Keratinocyte (primary cell): ENCODE data around the gene XRRA1. TPM values are rescaled to one million over a fixed set of nuclear protein-coding genes. Genes with fewer than 3 reads are reported as not detected.
A peak's percentile ranks its signal among the peaks of the same experiment; 100 is the strongest.
"Not testable (repeated sequence)": the region's sequence is repeated elsewhere in the genome, so short reads cannot be mapped to it uniquely, and the experiment has no call there.

Experiments used
- DNase-seq: peaks from one replicate; pipeline ENCODE4 v3.0.0-alpha.2; 2011; ENCODE audit warnings: low read depth, missing footprints, low spot score
- FAIRE-seq: peaks from 2 replicates; lab custom pipeline; 2011; peaks lifted over from hg19 to GRCh38; lab: Jason Lieb, UNC
- H2AFZ ChIP-seq: 2 replicates; pipeline ENCODE4 v1.6.0; 2012; ENCODE audit warnings: low read length, control low read depth, inconsistent platforms; ENCODE audit not compliant: control insufficient read depth
- H3K27ac ChIP-seq: 2 replicates; pipeline ENCODE4 v1.5.1; 2011; ENCODE audit warnings: low read length; ENCODE audit not compliant: control insufficient read depth, insufficient read depth
- H3K27me3 ChIP-seq: 3 replicates; pipeline ENCODE4 v1.6.0; 2011; ENCODE audit warnings: low read length; ENCODE audit not compliant: control insufficient read depth, insufficient read depth; ENCODE audit errors: extremely low read depth
- H3K36me3 ChIP-seq, 2 experiments: 2 replicates in 1 of 2; 3 replicates in 1 of 2; pipeline ENCODE4 v1.5.1; 2011; ENCODE audit warnings: low read length in 2 of 2, mild to moderate bottlenecking in 1 of 2; ENCODE audit not compliant: control insufficient read depth in 2 of 2, insufficient read depth in 2 of 2; ENCODE audit errors: extremely low read depth in 1 of 2
- H3K4me1 ChIP-seq: 3 replicates; pipeline ENCODE4 v1.5.1; 2011; ENCODE audit warnings: low read length; ENCODE audit not compliant: control insufficient read depth, insufficient read depth; ENCODE audit errors: extremely low read depth
- H3K4me2 ChIP-seq: 3 replicates; pipeline ENCODE4 v1.6.0; 2011; ENCODE audit warnings: low read depth, low read length; ENCODE audit not compliant: control insufficient read depth, insufficient read depth; ENCODE audit errors: extremely low read depth
- H3K4me3 ChIP-seq, 3 experiments: fragments of 200-600 bp in 1 of 3; sonication (generic) in 1 of 3; 2 replicates in 2 of 3; 3 replicates in 1 of 3; pipeline ENCODE4 v1.5.1; 2011 to 2016; ENCODE audit warnings: low read length in 3 of 3, mild to moderate bottlenecking in 3 of 3, control low read depth in 2 of 3, inconsistent platforms in 1 of 3, low read depth in 1 of 3, mixed read lengths in 1 of 3, mixed run types in 1 of 3, moderate library complexity in 1 of 3; ENCODE audit not compliant: control insufficient read depth in 2 of 3, insufficient read depth in 2 of 3; ENCODE audit errors: extremely low read depth in 1 of 3
- H3K79me2 ChIP-seq: 2 replicates; pipeline ENCODE4 v1.6.0; 2012; ENCODE audit warnings: low read length; ENCODE audit not compliant: control insufficient read depth, insufficient read depth
- H3K9ac ChIP-seq: 3 replicates; pipeline ENCODE4 v1.6.0; 2011; ENCODE audit warnings: low read length; ENCODE audit not compliant: control insufficient read depth, insufficient read depth; ENCODE audit errors: extremely low read depth
- H3K9me1 ChIP-seq: 3 replicates; pipeline ENCODE4 v1.6.0; 2011; ENCODE audit warnings: low read length; ENCODE audit not compliant: control insufficient read depth, insufficient read depth; ENCODE audit errors: extremely low read depth
- H3K9me3 ChIP-seq: 2 replicates; pipeline ENCODE4 v1.5.1; 2012; ENCODE audit warnings: low read depth, low read length; ENCODE audit not compliant: control insufficient read depth
- H4K20me1 ChIP-seq: 3 replicates; pipeline ENCODE4 v1.6.0; 2011; ENCODE audit warnings: low read length; ENCODE audit not compliant: control insufficient read depth, insufficient read depth; ENCODE audit errors: extremely low read depth
- EZH2 ChIP-seq: IDR thresholded peaks from one replicate; pipeline ENCODE4 v1.6.1; 2012; ENCODE audit warnings: inconsistent platforms, mild to moderate bottlenecking, low read length, moderate library complexity
- dilution Hi-C: fragments of 300-500 bp; cut with MboI; formaldehyde crosslinking; loops from one replicate; pipeline ENCODE4 v1.7.0; 2020; ENCODE audit warnings: low sequenced_read_pairs; ENCODE audit not compliant: extremely low pct_ligation_motif_present
- polyA plus RNA-seq, 5 experiments: library from polyadenylated mRNA; depleted of rRNA in 3 of 5; stranded (reverse) in 3 of 5; stranded (forward) in 1 of 5; unstranded in 1 of 5; fragments of >200 nt; gene quantifications; 1 replicate in 1 of 5; 2 replicates in 3 of 5; 3 replicates in 1 of 5; pipeline versions ENCODE4 v1.2.1 to v1.2.3, GENCODE V29; 2011 to 2012; ENCODE audit warnings: missing spikeins in 2 of 5, low read depth in 1 of 5, low replicate concordance in 1 of 5
- TF ChIP-seq, protein P1 (sequence below), 3 experiments: IDR thresholded peaks in 1 of 3; conservative IDR thresholded peaks in 1 of 3; optimal IDR thresholded peaks in 1 of 3; 2 replicates in 2 of 3; 3 replicates in 1 of 3; pipeline versions ENCODE3 to v1.5.1; 2011; ENCODE audit warnings: low read length in 3 of 3, mild to moderate bottlenecking in 3 of 3, moderate library complexity in 2 of 3, control low read depth in 1 of 3, inconsistent platforms in 1 of 3; ENCODE audit not compliant: insufficient read depth in 2 of 3; ENCODE audit errors: extremely low read depth in 1 of 3

The XRRA1 gene
- polyA plus RNA-seq, 1 donor (not counting 4 experiments of a cell fraction or from before 2014, with no cell fraction given) = 9.1 TPM

DNA sequence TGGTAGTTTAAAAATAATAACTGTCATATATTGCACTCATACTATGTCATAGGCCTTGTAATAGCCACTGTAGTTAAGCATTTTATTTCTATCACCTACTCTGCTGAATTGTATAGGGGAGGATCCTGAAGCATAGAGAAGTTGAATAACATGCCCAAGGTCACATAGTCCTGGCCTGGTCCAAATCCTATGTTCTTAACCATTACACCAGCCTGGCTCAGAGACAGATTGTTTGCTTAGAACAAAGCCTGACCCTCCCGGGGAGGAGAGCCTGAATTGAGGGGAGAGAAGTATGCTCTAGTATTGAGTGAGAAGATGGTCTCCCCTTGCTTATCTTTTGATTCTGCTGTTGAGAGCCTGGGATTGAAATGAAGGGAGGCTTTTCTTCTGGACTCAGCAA is 42.0 kb upstream of the XRRA1 start:
- dilution Hi-C loops = no loop called here
- Histone ChIP-seq H2AFZ (no peak overlapping the region), H3K27me3 (no peaks in the 10 kb centered on the region), H3K9ac (no peak overlapping the region), H3K36me3 (peaks cover 2 to 9% of the 10 kb centered on the region in 2 experiments), H3K9me1 (no peaks in the 10 kb centered on the region), H4K20me1 (no peaks in the 10 kb centered on the region), H3K9me3 (no peaks in the 10 kb centered on the region), H3K4me1 (peaks cover 21% of the 10 kb centered on the region), H3K79me2 (peaks cover 19% of the 10 kb centered on the region), H3K27ac (no peak overlapping the region), H3K4me2 (peak overlapping the region; percentile 9), H3K4me3 (no peak overlapping the region)
- TF ChIP-seq, protein P1, sequence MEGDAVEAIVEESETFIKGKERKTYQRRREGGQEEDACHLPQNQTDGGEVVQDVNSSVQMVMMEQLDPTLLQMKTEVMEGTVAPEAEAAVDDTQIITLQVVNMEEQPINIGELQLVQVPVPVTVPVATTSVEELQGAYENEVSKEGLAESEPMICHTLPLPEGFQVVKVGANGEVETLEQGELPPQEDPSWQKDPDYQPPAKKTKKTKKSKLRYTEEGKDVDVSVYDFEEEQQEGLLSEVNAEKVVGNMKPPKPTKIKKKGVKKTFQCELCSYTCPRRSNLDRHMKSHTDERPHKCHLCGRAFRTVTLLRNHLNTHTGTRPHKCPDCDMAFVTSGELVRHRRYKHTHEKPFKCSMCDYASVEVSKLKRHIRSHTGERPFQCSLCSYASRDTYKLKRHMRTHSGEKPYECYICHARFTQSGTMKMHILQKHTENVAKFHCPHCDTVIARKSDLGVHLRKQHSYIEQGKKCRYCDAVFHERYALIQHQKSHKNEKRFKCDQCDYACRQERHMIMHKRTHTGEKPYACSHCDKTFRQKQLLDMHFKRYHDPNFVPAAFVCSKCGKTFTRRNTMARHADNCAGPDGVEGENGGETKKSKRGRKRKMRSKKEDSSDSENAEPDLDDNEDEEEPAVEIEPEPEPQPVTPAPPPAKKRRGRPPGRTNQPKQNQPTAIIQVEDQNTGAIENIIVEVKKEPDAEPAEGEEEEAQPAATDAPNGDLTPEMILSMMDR (optimal IDR thresholded peaks at IDR 0.05 in 1 of 3, IDR thresholded peaks at IDR 0.05 in 1 of 3, conservative IDR thresholded peaks at IDR 0.05 in 1 of 3; ENCODE audit: extremely low read depth in 1 of 3, insufficient read depth in 2 of 3, low read length in 3 of 3) = no peak
- TF ChIP-seq EZH2 = no peak
- FAIRE-seq (no peak), DNase-seq (no peak)

DNA sequence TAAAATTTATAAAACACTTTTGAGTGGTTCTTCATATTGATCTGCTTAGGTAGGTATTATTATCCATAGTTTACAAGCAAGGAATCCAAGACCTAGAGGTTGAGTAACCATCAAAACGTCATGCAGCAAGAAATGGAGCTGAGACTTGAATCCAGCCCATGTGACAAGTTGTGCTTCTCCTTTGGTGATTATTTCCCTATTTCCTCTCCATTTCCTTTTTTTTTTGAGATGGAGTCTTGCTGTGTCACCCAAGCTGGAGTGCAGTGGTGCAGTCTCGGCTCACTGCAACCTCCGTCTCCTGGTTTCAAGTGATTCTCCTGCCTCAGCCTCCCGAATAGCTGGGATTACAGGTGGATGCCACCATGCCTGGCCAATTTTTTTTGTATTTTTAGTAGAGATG is 41.3 kb upstream of the XRRA1 start:
- Histone ChIP-seq H3K79me2 (peaks cover 19% of the 10 kb centered on the region), H3K4me1 (peaks cover 21% of the 10 kb centered on the region), H3K4me2 (peak overlapping the region; percentile 99), H3K4me3 (peak overlapping the region in 1 of 3 experiments; percentile 84)
- H4K20me1 ChIP-seq, H3K9me3 ChIP-seq, dilution Hi-C loops, H3K27me3 ChIP-seq, H3K9ac ChIP-seq, H3K36me3 ChIP-seq, H3K9me1 ChIP-seq, H2AFZ ChIP-seq, H3K27ac ChIP-seq, FAIRE-seq, DNase-seq: not testable (repeated sequence)

DNA sequence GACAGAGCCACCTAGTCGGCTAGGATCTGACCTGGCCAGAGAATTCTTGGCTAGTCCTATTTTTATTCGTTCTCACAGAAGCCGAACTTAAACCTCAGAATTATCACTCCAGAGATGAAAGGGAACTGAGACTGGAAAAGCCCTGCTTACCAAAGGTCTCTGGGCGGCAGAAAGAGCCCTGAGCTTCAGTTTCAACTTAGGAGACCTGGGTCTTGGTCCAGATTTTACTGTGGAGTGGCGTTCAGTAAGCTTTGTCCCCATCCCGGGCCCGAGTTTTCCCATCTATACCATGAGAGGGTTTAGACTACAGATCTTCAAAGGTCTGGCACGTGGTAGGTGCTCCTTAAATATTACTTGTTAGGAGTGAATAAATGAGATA is 40.4 kb upstream of the XRRA1 start:
- no peak for DNase-seq
- dilution Hi-C loops = no loop called here
- no peaks in the 10 kb centered on the region for H3K9me1 ChIP-seq
- peak overlapping the region; percentile 74 to 85 (median 84) for H3K4me3 ChIP-seq
- H4K20me1 ChIP-seq = no peaks in the 10 kb centered on the region
- no peak for TF ChIP-seq EZH2
- TF ChIP-seq, protein P1 (optimal IDR thresholded peaks at IDR 0.05 in 1 of 3, IDR thresholded peaks at IDR 0.05 in 1 of 3, conservative IDR thresholded peaks at IDR 0.05 in 1 of 3; ENCODE audit: extremely low read depth in 1 of 3, insufficient read depth in 2 of 3, low read length in 3 of 3) = no peak
- peaks cover 21% of the 10 kb centered on the region for H3K4me1 ChIP-seq
- peak overlapping the region; percentile 83 for H2AFZ ChIP-seq
- no peak for FAIRE-seq
- peaks cover 0 to 4% of the 10 kb centered on the region in 2 experiments for H3K36me3 ChIP-seq
- H3K79me2 ChIP-seq = peaks cover 19% of the 10 kb centered on the region
- no peaks in the 10 kb centered on the region for H3K27me3 ChIP-seq
- H3K9ac ChIP-seq = peak overlapping the region; percentile 80
- H3K4me2 ChIP-seq = peak overlapping the region; percentile 99
- peak overlapping the region; percentile 75 for H3K27ac ChIP-seq
- no peaks in the 10 kb centered on the region for H3K9me3 ChIP-seq
